CD8-positive, alpha-beta memory T cell (primary cell): Measurements from ENCODE around the gene LAD1. TPM values are rescaled to one million over a fixed set of nuclear protein-coding genes. Genes with fewer than 3 reads are reported as not detected.

Source experiments
- CTCF ChIA-PET: fragments of 350-600 bp; sonication (Branson Sonifier 250); formaldehyde crosslinking; loops from one replicate; lab custom pipeline; 2021; ENCODE audit warnings: antibody characterized with exemption; lab: Charles Lee
- POLR2A ChIA-PET: fragments of 350-600 bp; sonication (Branson Sonifier 250); formaldehyde crosslinking; loops from one replicate; lab custom pipeline; 2021; ENCODE audit warnings: antibody characterized with exemption; lab: Charles Lee
- DNase-seq, 5 donors: peaks; one replicate each; pipeline versions ENCODE4 v3.0.0 to v3.0.0-alpha.2; 2020 to 2022; ENCODE audit warnings: mixed read lengths in 1 of 5
- H3K27ac ChIP-seq: one replicate; pipeline ENCODE4 v1.7.0; 2013; ENCODE audit warnings: low read depth, mild to moderate bottlenecking, low read length, moderate library complexity
- H3K27me3 ChIP-seq: 2 replicates; pipeline ENCODE4 v1.7.0; 2013; ENCODE audit warnings: low read length, mild to moderate bottlenecking; ENCODE audit not compliant: insufficient read depth, poor library complexity, severe bottlenecking
- H3K36me3 ChIP-seq: 2 replicates; pipeline ENCODE4 v1.7.0; 2013; ENCODE audit warnings: mild to moderate bottlenecking, low read length, moderate library complexity; ENCODE audit not compliant: insufficient read depth
- H3K4me1 ChIP-seq: 2 replicates; pipeline ENCODE4 v1.7.0; 2013; ENCODE audit warnings: mild to moderate bottlenecking, low read length, moderate library complexity; ENCODE audit not compliant: insufficient read depth
- H3K4me3 ChIP-seq: 2 replicates; pipeline ENCODE4 v1.7.0; 2013; ENCODE audit warnings: mild to moderate bottlenecking, low read length
- H3K9me3 ChIP-seq: 2 replicates; pipeline ENCODE4 v1.7.0; 2013; ENCODE audit warnings: mild to moderate bottlenecking, low read length
- H3K27ac Mint-ChIP-seq, 8 donors: one replicate each; pipeline ENCODE4 v1.8.0; 2020 to 2021; ENCODE audit warnings: mixed read lengths in 8 of 8, mild to moderate bottlenecking in 6 of 8, inconsistent platforms in 3 of 8, moderate library complexity in 3 of 8
- H3K27me3 Mint-ChIP-seq, 2 donors: one replicate each; pipeline ENCODE4 v1.8.0; 2020 to 2021; ENCODE audit warnings: mixed read lengths in 2 of 2, mild to moderate bottlenecking in 1 of 2, moderate library complexity in 1 of 2
- H3K36me3 Mint-ChIP-seq, 3 donors: one replicate each; pipeline ENCODE4 v1.8.0; 2020 to 2021; ENCODE audit warnings: mixed read lengths in 3 of 3, inconsistent platforms in 1 of 3, mild to moderate bottlenecking in 1 of 3
- H3K4me1 Mint-ChIP-seq, 3 donors: one replicate each; pipeline ENCODE4 v1.8.0; 2020 to 2021; ENCODE audit warnings: mixed read lengths in 3 of 3, inconsistent platforms in 1 of 3, mild to moderate bottlenecking in 1 of 3
- H3K4me3 Mint-ChIP-seq, 7 donors: one replicate each; pipeline ENCODE4 v1.8.0; 2020 to 2021; ENCODE audit warnings: mixed read lengths in 7 of 7, mild to moderate bottlenecking in 6 of 7, moderate library complexity in 4 of 7, inconsistent platforms in 2 of 7
- H3K9me3 Mint-ChIP-seq, 5 donors: one replicate each; pipeline ENCODE4 v1.8.0; 2020 to 2022; ENCODE audit warnings: mixed read lengths in 5 of 5, mild to moderate bottlenecking in 3 of 5, moderate library complexity in 2 of 5, inconsistent platforms in 1 of 5
- polyA plus RNA-seq: library from polyadenylated mRNA; unstranded; fragments of 300-500 nt; fragmentation: Illumina TruSeq; gene quantifications from one replicate; pipeline ENCODE4 v1.2.3, GENCODE V29; 2021
- total RNA-seq, 2 experiments: library from RNA; stranded (reverse); gene quantifications; one replicate each; pipeline ENCODE4 v1.2.3, GENCODE V29; 2021

The LAD1 gene
- total and polyA plus RNA-seq, 3 experiments from 2014 or later = not detected

GRCh38 chr1:201354901-201355295, 44.2 kb downstream of the LAD1 start:
- H3K4me1 Mint-ChIP-seq = no peaks in the 10 kb centered on the region
- CTCF ChIA-PET = interaction anchor here (0.7 kb wide), 1 partner anchor 9 kb away, joined by 3 read pairs; no protein-coding TSS in a partner anchor

GRCh38 chr1:201354151-201354900, 44.8 kb downstream of the LAD1 start:
- Mint-ChIP-seq H3K36me3 (no peaks in the 10 kb centered on the region), H3K27ac (no peak overlapping the region), H3K27me3 (peaks cover 10 to 21% of the 10 kb centered on the region in 2 donors), H3K4me1 (no peaks in the 10 kb centered on the region), H3K9me3 (no peaks in the 10 kb centered on the region), H3K4me3 (no peak overlapping the region)
- DNase-seq = no peak
- Histone ChIP-seq H3K4me3 (no peak overlapping the region), H3K27me3 (no peaks in the 10 kb centered on the region), H3K4me1 (no peaks in the 10 kb centered on the region), H3K27ac (no peak overlapping the region), H3K9me3 (no peaks in the 10 kb centered on the region), H3K36me3 (no peaks in the 10 kb centered on the region)
- POLR2A ChIA-PET = interaction anchor here (0.6 kb wide), 1 partner anchor 8 kb away, joined by 4 read pairs; no protein-coding TSS in a partner anchor
- CTCF ChIA-PET = no interaction called here

More at GRCh38 chr1:201354901-201355295, 44.2 kb downstream of the LAD1 start:
- H3K36me3 Mint-ChIP-seq = no peaks in the 10 kb centered on the region
- DNase-seq = no peak
- H3K27ac Mint-ChIP-seq = no peak overlapping the region
- H3K27me3 Mint-ChIP-seq = peaks cover 10 to 22% of the 10 kb centered on the region in 2 donors
- POLR2A ChIA-PET = interaction anchor here (0.6 kb wide), 1 partner anchor 8 kb away, joined by 4 read pairs; no protein-coding TSS in a partner anchor
- Histone ChIP-seq H3K9me3 (no peaks in the 10 kb centered on the region), H3K4me1 (no peaks in the 10 kb centered on the region), H3K36me3 (no peaks in the 10 kb centered on the region), H3K27me3 (no peaks in the 10 kb centered on the region), H3K27ac (no peak overlapping the region), H3K4me3 (no peak overlapping the region)
- H3K4me3 Mint-ChIP-seq = no peak overlapping the region
- H3K9me3 Mint-ChIP-seq = no peaks in the 10 kb centered on the region

GRCh38 chr1:201353186-201353940, 45.8 kb downstream of the LAD1 start:
- no peaks in the 10 kb centered on the region for H3K4me1 Mint-ChIP-seq

GRCh38 chr1:201351617-201352016, 47.5 kb downstream of the LAD1 start:
- no peaks in the 10 kb centered on the region for H3K9me3 Mint-ChIP-seq
- H3K4me3 Mint-ChIP-seq = no peak overlapping the region

More at GRCh38 chr1:201353186-201353940, 45.8 kb downstream of the LAD1 start:
- Mint-ChIP-seq H3K27me3 (peaks cover 13 to 26% of the 10 kb centered on the region in 2 donors), H3K9me3 (no peaks in the 10 kb centered on the region), H3K27ac (peak overlapping the region in 1 of 8 donors; percentile 65), H3K36me3 (no peaks in the 10 kb centered on the region), H3K4me3 (no peak overlapping the region)
- DNase-seq = no peak
- Histone ChIP-seq H3K4me1 (no peaks in the 10 kb centered on the region), H3K36me3 (no peaks in the 10 kb centered on the region), H3K27ac (no peak overlapping the region), H3K9me3 (no peaks in the 10 kb centered on the region), H3K4me3 (no peak overlapping the region), H3K27me3 (no peaks in the 10 kb centered on the region)
- ChIA-PET POLR2A (no interaction called here), CTCF (no interaction called here)

GRCh38 chr1:201350884-201351283, 48.2 kb downstream of the LAD1 start:
- ChIA-PET POLR2A (no interaction called here), CTCF (no interaction called here)
- H3K9me3 Mint-ChIP-seq = no peaks in the 10 kb centered on the region
- Histone ChIP-seq H3K9me3 (no peaks in the 10 kb centered on the region), H3K4me1 (no peaks in the 10 kb centered on the region), H3K27ac (no peak overlapping the region), H3K36me3 (no peaks in the 10 kb centered on the region), H3K4me3 (no peak overlapping the region), H3K27me3 (no peaks in the 10 kb centered on the region)
- no peaks in the 10 kb centered on the region for H3K36me3 Mint-ChIP-seq
- H3K4me3 Mint-ChIP-seq = no peak overlapping the region
- H3K27me3 Mint-ChIP-seq = peaks cover 19 to 40% of the 10 kb centered on the region in 2 donors
- DNase-seq = no peak
- no peaks in the 10 kb centered on the region for H3K4me1 Mint-ChIP-seq
- H3K27ac Mint-ChIP-seq = no peak overlapping the region

More at GRCh38 chr1:201351617-201352016, 47.5 kb downstream of the LAD1 start:
- H3K27ac Mint-ChIP-seq = no peak overlapping the region
- H3K36me3 Mint-ChIP-seq = no peaks in the 10 kb centered on the region
- ChIA-PET POLR2A (no interaction called here), CTCF (no interaction called here)
- H3K27me3 Mint-ChIP-seq = peaks cover 19 to 39% of the 10 kb centered on the region in 2 donors
- no peaks in the 10 kb centered on the region for H3K4me1 Mint-ChIP-seq
- Histone ChIP-seq H3K9me3 (no peaks in the 10 kb centered on the region), H3K27ac (no peak overlapping the region), H3K27me3 (no peaks in the 10 kb centered on the region), H3K4me3 (no peak overlapping the region), H3K36me3 (no peaks in the 10 kb centered on the region), H3K4me1 (no peaks in the 10 kb centered on the region)
- no peak for DNase-seq

GRCh38 chr1:201350361-201350725, 48.8 kb downstream of the LAD1 start:
- Mint-ChIP-seq H3K27ac (no peak overlapping the region), H3K9me3 (no peaks in the 10 kb centered on the region), H3K4me3 (no peak overlapping the region), H3K36me3 (no peaks in the 10 kb centered on the region), H3K27me3 (peaks cover 19 to 44% of the 10 kb centered on the region in 2 donors), H3K4me1 (no peaks in the 10 kb centered on the region)
- no peaks in the 10 kb centered on the region for H3K4me1 ChIP-seq
- no peak overlapping the region for H3K4me3 ChIP-seq
- DNase-seq = no peak
- no peaks in the 10 kb centered on the region for H3K9me3 ChIP-seq
- POLR2A ChIA-PET = no interaction called here
- no peaks in the 10 kb centered on the region for H3K36me3 ChIP-seq
- H3K27me3 ChIP-seq = peaks cover 5% of the 10 kb centered on the region
- no peak overlapping the region for H3K27ac ChIP-seq
- CTCF ChIA-PET = no interaction called here

GRCh38 chr1:201349092-201349491, 50.0 kb downstream of the LAD1 start:
- H3K27me3 Mint-ChIP-seq = peaks cover 13 to 47% of the 10 kb centered on the region in 2 donors
- Histone ChIP-seq H3K27ac (no peak overlapping the region), H3K9me3 (no peaks in the 10 kb centered on the region), H3K4me3 (no peak overlapping the region), H3K4me1 (no peaks in the 10 kb centered on the region), H3K36me3 (no peaks in the 10 kb centered on the region), H3K27me3 (peaks cover 6% of the 10 kb centered on the region)
- no peaks in the 10 kb centered on the region for H3K4me1 Mint-ChIP-seq
- H3K9me3 Mint-ChIP-seq = no peaks in the 10 kb centered on the region
- H3K4me3 Mint-ChIP-seq = no peak overlapping the region
- ChIA-PET CTCF (no interaction called here), POLR2A (no interaction called here)
- DNase-seq = no peak
- H3K27ac Mint-ChIP-seq = peak overlapping the region in 1 of 8 donors; percentile 16
- H3K36me3 Mint-ChIP-seq = no peaks in the 10 kb centered on the region

GRCh38 chr1:201348211-201348566, 50.9 kb downstream of the LAD1 start:
- DNase-seq = no peak
- Mint-ChIP-seq H3K27ac (peak overlapping the region in 1 of 8 donors; percentile 17), H3K9me3 (no peaks in the 10 kb centered on the region), H3K27me3 (peaks cover 12 to 46% of the 10 kb centered on the region in 2 donors), H3K36me3 (no peaks in the 10 kb centered on the region), H3K4me3 (no peak overlapping the region), H3K4me1 (no peaks in the 10 kb centered on the region)
- CTCF ChIA-PET = no interaction called here
- POLR2A ChIA-PET = no interaction called here
- Histone ChIP-seq H3K4me3 (no peak overlapping the region), H3K9me3 (no peaks in the 10 kb centered on the region), H3K4me1 (no peaks in the 10 kb centered on the region), H3K27me3 (peaks cover 6% of the 10 kb centered on the region), H3K36me3 (no peaks in the 10 kb centered on the region), H3K27ac (no peak overlapping the region)
